GM23338 (cell line): ENCODE data around the gene XRCC6. TPM values are rescaled to one million over a fixed set of nuclear protein-coding genes. Genes with fewer than 3 reads are reported as not detected.

ENCODE experiments used
- ATAC-seq: fragments of 200-7000 bp; cut with Tn5 transposase; 3 replicates; pipeline ENCODE4 v1.9.1; 2020
- DNase-seq: peaks from one replicate; pipeline ENCODE4 v3.0.0-alpha.2; 2015; ENCODE audit warnings: low spot score
- H2AFZ ChIP-seq: fragments of 200-600 bp; sonication (generic); 2 replicates; pipeline ENCODE4 v1.8.0; 2016; ENCODE audit warnings: antibody characterized with exemption, mild to moderate bottlenecking, moderate library complexity
- H3F3A ChIP-seq: fragments of 200-600 bp; sonication (generic); replicated peaks from 2 replicates; pipeline ENCODE4 v1.8.0; 2017; ENCODE audit warnings: antibody characterized with exemption, mixed run types, low read depth
- H3K27ac ChIP-seq: fragments of 200-600 bp; sonication (generic); 2 replicates; pipeline ENCODE4 v1.6.1; 2016; ENCODE audit warnings: low read depth
- H3K27me3 ChIP-seq: fragments of 200-600 bp; sonication (generic); 2 replicates; pipeline ENCODE4 v1.8.0; 2016; ENCODE audit warnings: mild to moderate bottlenecking, mixed run types, moderate library complexity; ENCODE audit not compliant: insufficient read depth
- H3K36me3 ChIP-seq: fragments of 200-600 bp; sonication (generic); 2 replicates; pipeline ENCODE4 v1.8.0; 2016; ENCODE audit warnings: mild to moderate bottlenecking; ENCODE audit not compliant: insufficient read depth
- H3K4me1 ChIP-seq: fragments of 200-600 bp; sonication (generic); 2 replicates; pipeline ENCODE4 v1.8.0; 2016; ENCODE audit warnings: mild to moderate bottlenecking, moderate library complexity; ENCODE audit not compliant: insufficient read depth
- H3K4me2 ChIP-seq: fragments of 200-600 bp; sonication (generic); 2 replicates; pipeline ENCODE4 v1.7.1; 2017; ENCODE audit warnings: mixed run types
- H3K4me3 ChIP-seq: fragments of 200-600 bp; sonication (generic); 2 replicates; pipeline ENCODE4 v1.6.1; 2016; ENCODE audit warnings: mixed run types
- H3K79me2 ChIP-seq: fragments of 200-600 bp; sonication (generic); replicated peaks from 2 replicates; pipeline ENCODE4 v1.8.0; 2017; ENCODE audit warnings: mild to moderate bottlenecking; ENCODE audit not compliant: insufficient read depth
- H3K9me2 ChIP-seq: fragments of 200-600 bp; sonication (generic); 2 replicates; pipeline ENCODE4 v1.8.0; 2017; ENCODE audit not compliant: insufficient read depth
- H4K20me1 ChIP-seq: fragments of 200-600 bp; sonication (generic); replicated peaks from 2 replicates; pipeline ENCODE4 v1.8.0; 2017; ENCODE audit warnings: mild to moderate bottlenecking; ENCODE audit not compliant: insufficient read depth
- H3K27ac Mint-ChIP-seq: 2 replicates; pipeline ENCODE4 v1.8.0; 2020; ENCODE audit warnings: inconsistent platforms, mild to moderate bottlenecking, moderate library complexity, mixed read lengths
- H3K27me3 Mint-ChIP-seq: 3 replicates; pipeline ENCODE4 v1.8.0; 2022; ENCODE audit warnings: low read depth, mild to moderate bottlenecking, moderate library complexity, mixed read lengths, inconsistent platforms; ENCODE audit not compliant: insufficient read depth, poor library complexity
- H3K36me3 Mint-ChIP-seq: 3 replicates; pipeline ENCODE4 v1.8.0; 2021; ENCODE audit warnings: low read depth, mild to moderate bottlenecking, inconsistent platforms, moderate library complexity, mixed read lengths
- H3K4me1 Mint-ChIP-seq: 3 replicates; pipeline ENCODE4 v1.8.0; 2020; ENCODE audit warnings: mild to moderate bottlenecking, inconsistent platforms, mixed read lengths
- H3K4me3 Mint-ChIP-seq: 3 replicates; pipeline ENCODE4 v1.8.0; 2021; ENCODE audit warnings: moderate library complexity, mild to moderate bottlenecking, inconsistent platforms, mixed read lengths
- H3K9me3 Mint-ChIP-seq: 3 replicates; pipeline ENCODE4 v1.8.0; 2020; ENCODE audit warnings: moderate library complexity, mild to moderate bottlenecking, inconsistent platforms, mixed read lengths
- EZH2phosphoT487 ChIP-seq: fragments of 200-600 bp; sonication (generic); IDR thresholded peaks from one replicate; pipeline ENCODE4 v1.8.1; 2018; ENCODE audit warnings: antibody characterized with exemption; ENCODE audit not compliant: unreplicated experiment
- ZNF114 ChIP-seq: fragments of 250-450 bp; sonication (Bioruptor Pico); IDR thresholded peaks from 2 replicates; pipeline ENCODE4 v1.5.0; 2020; ENCODE audit warnings: mild to moderate bottlenecking, moderate library complexity
- ZNF331 ChIP-seq: fragments of 250-450 bp; sonication (Bioruptor Pico); IDR thresholded peaks from 2 replicates; pipeline ENCODE4 v1.5.0; 2020; ENCODE audit warnings: low read depth, mild to moderate bottlenecking, moderate library complexity
- polyA plus RNA-seq: library from polyadenylated mRNA; unstranded; fragments of >200 nt; fragmentation: Nextera tagmentation; extraction: Ambion mirVana; gene quantifications from 2 replicates; pipeline ENCODE4 v1.2.1, GENCODE V29; 2016
- total RNA-seq: library from RNA; depleted of rRNA; stranded (reverse); fragments of >200 nt; shearing (Covaris generic); gene quantifications from 2 replicates; pipeline ENCODE4 v1.2.3, GENCODE V29; 2014
- TF ChIP-seq, protein P1 (sequence below): fragments of 250-450 bp; sonication (Bioruptor Pico); IDR thresholded peaks from 2 replicates; pipeline ENCODE4 v1.5.0; 2020; ENCODE audit warnings: mild to moderate bottlenecking, moderate library complexity
- TF ChIP-seq, protein P2 (sequence below), 2 experiments: fragments of 200-600 bp in 1 of 2; sonication (generic) in 1 of 2; conservative IDR thresholded peaks; 2 replicates each; pipeline versions ENCODE4 v1.5.1 to v1.6.1; 2016 to 2017; ENCODE audit warnings: antibody characterized with exemption in 2 of 2, low read depth in 2 of 2, mild to moderate bottlenecking in 2 of 2, moderate library complexity in 1 of 2

XRCC6 gene
- total and polyA plus RNA-seq, 2 experiments from 2014 or later = 351 to 498 TPM

DNA sequence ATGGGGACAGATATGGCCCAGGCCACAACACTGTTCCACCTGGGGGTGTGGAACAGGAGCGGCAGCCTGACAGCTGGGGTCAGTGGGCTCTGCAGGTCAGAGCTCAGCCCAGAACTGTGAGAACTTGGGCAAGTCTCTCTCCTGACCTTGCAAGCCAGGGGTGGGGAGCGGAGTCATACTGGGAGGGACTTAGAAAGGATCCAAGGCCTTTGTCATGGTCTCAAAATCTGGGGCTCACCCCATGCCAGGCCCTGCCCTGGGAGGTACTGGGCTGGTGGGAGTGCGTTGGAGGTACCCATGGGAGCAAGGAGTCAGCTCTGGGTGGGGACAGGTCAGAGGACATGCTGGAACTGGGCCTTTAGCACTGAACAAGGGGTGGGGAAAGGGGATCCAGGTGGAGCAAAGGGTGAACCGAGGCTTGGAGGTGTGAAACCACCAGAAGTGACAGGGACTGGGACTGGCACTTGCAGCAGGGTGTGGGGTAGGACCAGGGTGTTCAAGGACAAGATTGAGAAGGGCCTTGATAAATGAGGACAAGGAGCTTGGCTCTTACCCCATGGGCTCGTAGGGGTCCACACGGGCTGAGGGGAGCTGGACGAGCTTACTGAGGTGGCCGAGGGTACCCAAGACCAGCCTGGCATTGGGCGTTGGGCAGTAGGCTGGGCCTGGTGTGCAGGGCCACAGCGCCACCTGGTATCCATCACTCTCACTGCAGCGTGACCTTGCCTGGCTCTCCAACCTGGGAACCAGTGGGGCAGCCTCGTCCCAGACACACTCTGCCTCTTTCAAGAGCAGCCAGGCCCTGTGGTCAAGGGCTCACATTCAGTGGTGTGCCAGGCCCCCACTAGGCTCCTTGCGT lies 24.1 kb upstream of the XRCC6 start:
- Histone ChIP-seq H3K27ac (no peak overlapping the region), H2AFZ (no peak overlapping the region), H3K4me3 (no peak overlapping the region), H3K9me2 (no peaks in the 10 kb centered on the region), H3K79me2 (no peaks in the 10 kb centered on the region), H3K4me2 (no peak overlapping the region), H3K36me3 (no peaks in the 10 kb centered on the region), H4K20me1 (peaks cover 8% of the 10 kb centered on the region; the same call in 1 of the 2 replicates), H3K4me1 (no peaks in the 10 kb centered on the region), H3K27me3 (no peaks in the 10 kb centered on the region), H3F3A (peaks cover 6% of the 10 kb centered on the region; the same call in 1 of the 2 replicates)
- Mint-ChIP-seq H3K4me1 (peaks cover 4% of the 10 kb centered on the region; the same call in 2 of the 3 replicates), H3K9me3 (peaks cover 5% of the 10 kb centered on the region; the same call in 1 of the 3 replicates), H3K4me3 (no peak overlapping the region), H3K36me3 (peaks cover 11% of the 10 kb centered on the region; the same call in 1 of the 3 replicates), H3K27me3 (peaks cover 26% of the 10 kb centered on the region), H3K27ac (no peak overlapping the region)
- ATAC-seq (peak; percentile 97), DNase-seq (peak; percentile 87)
- TF ChIP-seq, protein P1, sequence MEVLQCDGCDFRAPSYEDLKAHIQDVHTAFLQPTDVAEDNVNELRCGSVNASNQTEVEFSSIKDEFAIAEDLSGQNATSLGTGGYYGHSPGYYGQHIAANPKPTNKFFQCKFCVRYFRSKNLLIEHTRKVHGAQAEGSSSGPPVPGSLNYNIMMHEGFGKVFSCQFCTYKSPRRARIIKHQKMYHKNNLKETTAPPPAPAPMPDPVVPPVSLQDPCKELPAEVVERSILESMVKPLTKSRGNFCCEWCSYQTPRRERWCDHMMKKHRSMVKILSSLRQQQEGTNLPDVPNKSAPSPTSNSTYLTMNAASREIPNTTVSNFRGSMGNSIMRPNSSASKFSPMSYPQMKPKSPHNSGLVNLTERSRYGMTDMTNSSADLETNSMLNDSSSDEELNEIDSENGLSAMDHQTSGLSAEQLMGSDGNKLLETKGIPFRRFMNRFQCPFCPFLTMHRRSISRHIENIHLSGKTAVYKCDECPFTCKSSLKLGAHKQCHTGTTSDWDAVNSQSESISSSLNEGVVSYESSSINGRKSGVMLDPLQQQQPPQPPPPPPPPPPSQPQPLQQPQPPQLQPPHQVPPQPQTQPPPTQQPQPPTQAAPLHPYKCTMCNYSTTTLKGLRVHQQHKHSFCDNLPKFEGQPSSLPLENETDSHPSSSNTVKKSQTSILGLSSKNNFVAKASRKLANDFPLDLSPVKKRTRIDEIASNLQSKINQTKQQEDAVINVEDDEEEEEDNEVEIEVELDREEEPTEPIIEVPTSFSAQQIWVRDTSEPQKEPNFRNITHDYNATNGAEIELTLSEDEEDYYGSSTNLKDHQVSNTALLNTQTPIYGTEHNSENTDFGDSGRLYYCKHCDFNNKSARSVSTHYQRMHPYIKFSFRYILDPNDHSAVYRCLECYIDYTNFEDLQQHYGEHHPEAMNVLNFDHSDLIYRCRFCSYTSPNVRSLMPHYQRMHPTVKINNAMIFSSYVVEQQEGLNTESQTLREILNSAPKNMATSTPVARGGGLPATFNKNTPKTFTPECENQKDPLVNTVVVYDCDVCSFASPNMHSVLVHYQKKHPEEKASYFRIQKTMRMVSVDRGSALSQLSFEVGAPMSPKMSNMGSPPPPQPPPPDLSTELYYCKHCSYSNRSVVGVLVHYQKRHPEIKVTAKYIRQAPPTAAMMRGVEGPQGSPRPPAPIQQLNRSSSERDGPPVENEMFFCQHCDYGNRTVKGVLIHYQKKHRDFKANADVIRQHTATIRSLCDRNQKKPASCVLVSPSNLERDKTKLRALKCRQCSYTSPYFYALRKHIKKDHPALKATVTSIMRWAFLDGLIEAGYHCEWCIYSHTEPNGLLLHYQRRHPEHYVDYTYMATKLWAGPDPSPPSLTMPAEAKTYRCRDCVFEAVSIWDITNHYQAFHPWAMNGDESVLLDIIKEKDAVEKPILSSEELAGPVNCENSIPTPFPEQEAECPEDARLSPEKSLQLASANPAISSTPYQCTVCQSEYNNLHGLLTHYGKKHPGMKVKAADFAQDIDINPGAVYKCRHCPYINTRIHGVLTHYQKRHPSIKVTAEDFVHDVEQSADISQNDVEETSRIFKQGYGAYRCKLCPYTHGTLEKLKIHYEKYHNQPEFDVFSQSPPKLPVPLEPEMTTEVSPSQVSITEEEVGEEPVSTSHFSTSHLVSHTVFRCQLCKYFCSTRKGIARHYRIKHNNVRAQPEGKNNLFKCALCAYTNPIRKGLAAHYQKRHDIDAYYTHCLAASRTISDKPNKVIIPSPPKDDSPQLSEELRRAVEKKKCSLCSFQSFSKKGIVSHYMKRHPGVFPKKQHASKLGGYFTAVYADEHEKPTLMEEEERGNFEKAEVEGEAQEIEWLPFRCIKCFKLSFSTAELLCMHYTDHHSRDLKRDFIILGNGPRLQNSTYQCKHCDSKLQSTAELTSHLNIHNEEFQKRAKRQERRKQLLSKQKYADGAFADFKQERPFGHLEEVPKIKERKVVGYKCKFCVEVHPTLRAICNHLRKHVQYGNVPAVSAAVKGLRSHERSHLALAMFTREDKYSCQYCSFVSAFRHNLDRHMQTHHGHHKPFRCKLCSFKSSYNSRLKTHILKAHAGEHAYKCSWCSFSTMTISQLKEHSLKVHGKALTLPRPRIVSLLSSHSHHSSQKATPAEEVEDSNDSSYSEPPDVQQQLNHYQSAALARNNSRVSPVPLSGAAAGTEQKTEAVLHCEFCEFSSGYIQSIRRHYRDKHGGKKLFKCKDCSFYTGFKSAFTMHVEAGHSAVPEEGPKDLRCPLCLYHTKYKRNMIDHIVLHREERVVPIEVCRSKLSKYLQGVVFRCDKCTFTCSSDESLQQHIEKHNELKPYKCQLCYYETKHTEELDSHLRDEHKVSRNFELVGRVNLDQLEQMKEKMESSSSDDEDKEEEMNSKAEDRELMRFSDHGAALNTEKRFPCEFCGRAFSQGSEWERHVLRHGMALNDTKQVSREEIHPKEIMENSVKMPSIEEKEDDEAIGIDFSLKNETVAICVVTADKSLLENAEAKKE (CRISPR knock-in tag) = no peak
- TF ChIP-seq ZNF331 (CRISPR knock-in tag) (no peak), ZNF114 (CRISPR knock-in tag) (no peak), EZH2phosphoT487 (no peak)
- TF ChIP-seq, protein P2, sequence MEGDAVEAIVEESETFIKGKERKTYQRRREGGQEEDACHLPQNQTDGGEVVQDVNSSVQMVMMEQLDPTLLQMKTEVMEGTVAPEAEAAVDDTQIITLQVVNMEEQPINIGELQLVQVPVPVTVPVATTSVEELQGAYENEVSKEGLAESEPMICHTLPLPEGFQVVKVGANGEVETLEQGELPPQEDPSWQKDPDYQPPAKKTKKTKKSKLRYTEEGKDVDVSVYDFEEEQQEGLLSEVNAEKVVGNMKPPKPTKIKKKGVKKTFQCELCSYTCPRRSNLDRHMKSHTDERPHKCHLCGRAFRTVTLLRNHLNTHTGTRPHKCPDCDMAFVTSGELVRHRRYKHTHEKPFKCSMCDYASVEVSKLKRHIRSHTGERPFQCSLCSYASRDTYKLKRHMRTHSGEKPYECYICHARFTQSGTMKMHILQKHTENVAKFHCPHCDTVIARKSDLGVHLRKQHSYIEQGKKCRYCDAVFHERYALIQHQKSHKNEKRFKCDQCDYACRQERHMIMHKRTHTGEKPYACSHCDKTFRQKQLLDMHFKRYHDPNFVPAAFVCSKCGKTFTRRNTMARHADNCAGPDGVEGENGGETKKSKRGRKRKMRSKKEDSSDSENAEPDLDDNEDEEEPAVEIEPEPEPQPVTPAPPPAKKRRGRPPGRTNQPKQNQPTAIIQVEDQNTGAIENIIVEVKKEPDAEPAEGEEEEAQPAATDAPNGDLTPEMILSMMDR (conservative IDR thresholded peaks at IDR 0.05; ENCODE audit: low read depth in 2 of 2) = peak; percentile 73 to 98
